GM18508 (cell line): Measurements from ENCODE around the gene SACS.

Source experiments
- ATAC-seq: cut with Tn5 transposase; IDR thresholded peaks from one replicate; pipeline ENCODE4 v1.9.1; 2021; ENCODE audit warnings: moderate number of reproducible peaks; ENCODE audit not compliant: insufficient read depth, unreplicated experiment

Gene SACS, protein sequence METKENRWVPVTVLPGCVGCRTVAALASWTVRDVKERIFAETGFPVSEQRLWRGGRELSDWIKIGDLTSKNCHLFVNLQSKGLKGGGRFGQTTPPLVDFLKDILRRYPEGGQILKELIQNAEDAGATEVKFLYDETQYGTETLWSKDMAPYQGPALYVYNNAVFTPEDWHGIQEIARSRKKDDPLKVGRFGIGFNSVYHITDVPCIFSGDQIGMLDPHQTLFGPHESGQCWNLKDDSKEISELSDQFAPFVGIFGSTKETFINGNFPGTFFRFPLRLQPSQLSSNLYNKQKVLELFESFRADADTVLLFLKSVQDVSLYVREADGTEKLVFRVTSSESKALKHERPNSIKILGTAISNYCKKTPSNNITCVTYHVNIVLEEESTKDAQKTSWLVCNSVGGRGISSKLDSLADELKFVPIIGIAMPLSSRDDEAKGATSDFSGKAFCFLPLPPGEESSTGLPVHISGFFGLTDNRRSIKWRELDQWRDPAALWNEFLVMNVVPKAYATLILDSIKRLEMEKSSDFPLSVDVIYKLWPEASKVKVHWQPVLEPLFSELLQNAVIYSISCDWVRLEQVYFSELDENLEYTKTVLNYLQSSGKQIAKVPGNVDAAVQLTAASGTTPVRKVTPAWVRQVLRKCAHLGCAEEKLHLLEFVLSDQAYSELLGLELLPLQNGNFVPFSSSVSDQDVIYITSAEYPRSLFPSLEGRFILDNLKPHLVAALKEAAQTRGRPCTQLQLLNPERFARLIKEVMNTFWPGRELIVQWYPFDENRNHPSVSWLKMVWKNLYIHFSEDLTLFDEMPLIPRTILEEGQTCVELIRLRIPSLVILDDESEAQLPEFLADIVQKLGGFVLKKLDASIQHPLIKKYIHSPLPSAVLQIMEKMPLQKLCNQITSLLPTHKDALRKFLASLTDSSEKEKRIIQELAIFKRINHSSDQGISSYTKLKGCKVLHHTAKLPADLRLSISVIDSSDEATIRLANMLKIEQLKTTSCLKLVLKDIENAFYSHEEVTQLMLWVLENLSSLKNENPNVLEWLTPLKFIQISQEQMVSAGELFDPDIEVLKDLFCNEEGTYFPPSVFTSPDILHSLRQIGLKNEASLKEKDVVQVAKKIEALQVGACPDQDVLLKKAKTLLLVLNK (N-terminal part only)

DNA sequence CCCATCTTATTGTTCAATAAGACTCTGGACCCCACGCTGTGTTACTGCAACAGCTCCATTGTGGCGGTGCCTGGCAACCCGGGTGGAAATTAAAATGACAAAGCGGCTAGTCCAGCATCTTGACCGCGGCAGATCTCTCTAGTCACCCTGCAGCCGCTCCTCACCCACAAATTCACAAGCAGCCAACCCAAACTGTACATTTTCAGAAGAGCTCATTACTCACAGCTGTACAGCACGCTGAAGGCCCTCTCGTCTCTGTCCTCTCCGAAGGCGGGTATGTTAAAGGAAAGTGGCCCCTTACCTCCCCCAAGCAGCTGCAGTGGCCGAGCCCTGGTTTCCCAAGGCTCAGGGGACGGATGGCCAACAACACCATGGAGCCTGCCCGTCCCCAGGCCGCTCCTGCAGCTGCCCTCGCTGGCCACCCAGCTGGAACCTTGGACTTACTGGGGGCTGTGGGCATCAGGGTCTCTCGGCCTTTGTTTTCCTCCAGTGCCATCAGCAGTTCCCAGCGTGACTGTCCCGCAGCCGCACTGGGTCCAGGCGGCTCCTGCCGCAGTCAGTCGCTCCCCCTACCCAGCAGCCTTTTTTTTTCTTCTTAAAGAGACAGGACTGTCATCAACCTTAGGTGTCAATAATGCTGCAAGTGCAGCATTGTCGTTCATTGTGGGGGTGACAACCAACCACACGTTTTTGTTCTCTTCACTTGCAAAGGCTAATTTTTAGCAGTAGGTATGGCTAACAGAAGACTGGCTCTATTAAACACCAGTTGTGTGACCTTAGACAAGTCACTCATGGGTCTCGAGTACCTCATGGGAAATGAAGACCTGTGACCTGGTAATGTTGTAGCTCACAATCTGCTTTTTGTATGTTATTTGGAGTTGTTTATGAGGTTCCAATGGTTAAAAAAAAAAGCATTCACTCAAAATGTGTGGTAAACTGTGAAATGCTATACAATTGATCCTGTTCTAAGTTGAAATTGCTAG, at the start of gene SACS:
Gene SACS, minus strand, starts transcription at position 532 of the 983 bp plus-strand sequence. CDS start 22,463 bp downstream, outside the sequence.
- no peak for ATAC-seq

- ATAC-seq = no peak
Measured at GRCh38 chr13:23480324-23480723, 46.8 kb upstream of the SACS start.

GRCh38 chr13:23477101-23477500, 43.6 kb upstream of the SACS start:
- no peak for ATAC-seq

- ATAC-seq = no peak
Measured at GRCh38 chr13:23473221-23473620, 39.7 kb upstream of the SACS start.

DNA sequence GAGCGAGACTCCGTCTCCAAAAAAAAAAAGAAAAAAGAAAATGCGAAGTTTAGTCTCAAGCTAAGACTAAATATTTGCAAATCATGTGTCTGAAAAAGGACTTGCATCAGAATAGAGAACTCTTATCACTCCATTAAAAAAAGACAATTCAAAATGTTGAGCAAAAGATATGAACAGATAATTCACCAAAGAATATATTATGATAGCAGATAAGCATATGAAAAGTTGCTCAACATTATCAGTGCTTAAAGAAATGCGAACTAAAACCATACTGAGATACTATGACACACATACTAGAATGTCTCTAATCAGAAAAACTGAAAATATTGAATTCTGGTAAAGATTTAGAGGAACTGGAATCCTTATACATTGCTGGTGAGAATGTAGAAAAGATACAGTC, 38.7 kb upstream of the SACS start:
- no peak for ATAC-seq

DNA sequence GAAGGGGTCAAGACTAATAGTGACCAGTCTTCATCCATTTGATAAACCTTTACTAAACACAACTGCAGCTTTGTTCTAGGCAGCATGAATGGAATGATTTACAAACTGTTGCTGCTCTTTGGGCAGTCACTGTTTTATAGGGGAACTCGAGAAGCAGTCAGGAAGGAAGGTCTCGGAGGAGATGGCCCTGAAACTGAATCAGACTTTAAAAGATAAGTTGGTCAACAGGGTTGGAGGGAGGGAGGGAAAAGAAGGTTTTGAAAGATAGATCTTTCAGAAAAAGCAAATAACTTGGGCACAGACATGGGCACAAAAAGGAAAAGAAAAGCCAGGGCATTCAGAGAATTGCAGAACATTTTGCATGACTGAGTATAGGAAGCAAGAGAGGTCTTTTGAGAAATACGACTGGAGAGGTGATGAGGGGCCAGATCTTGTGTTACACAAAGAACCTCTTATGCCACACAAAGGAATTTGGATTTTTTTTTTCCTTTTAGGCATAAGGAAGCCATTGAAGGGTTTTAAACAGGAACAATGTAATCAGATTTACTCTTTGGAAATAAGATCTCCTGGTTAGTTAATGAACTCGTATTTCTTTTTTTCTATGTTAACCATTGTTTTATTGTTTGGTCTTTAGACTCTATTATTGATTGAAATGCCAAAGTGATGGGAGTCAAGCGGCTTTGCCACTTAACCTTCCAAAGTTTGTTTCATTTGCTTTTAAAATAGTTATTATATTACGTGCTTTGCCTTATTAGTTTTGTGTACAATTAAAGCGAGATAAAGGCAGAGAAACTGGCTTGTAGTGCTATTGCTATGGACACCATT, 37.5 kb upstream of the SACS start:
- ATAC-seq = no peak

GRCh38 chr13:23469951-23470421, 36.5 kb upstream of the SACS start:
- ATAC-seq = no peak

- ATAC-seq = no peak
Measured at GRCh38 chr13:23468811-23469210, 35.3 kb upstream of the SACS start.

DNA sequence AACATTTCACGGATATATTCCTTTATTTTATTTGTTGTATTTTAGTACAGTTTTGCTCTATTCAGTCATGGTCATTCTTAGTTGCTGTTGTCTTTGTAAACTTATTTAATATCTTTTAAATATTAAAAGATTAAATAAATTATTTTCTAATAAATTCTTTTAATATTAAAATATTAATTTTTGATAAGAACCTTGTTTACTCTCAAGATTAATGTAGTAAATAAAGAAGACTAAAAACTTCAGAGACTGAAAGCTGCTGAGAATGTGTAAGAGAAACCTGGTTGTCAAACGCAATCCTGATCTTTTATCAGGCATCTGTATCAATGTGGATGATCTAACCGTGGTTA, 34.4 kb upstream of the SACS start:
- no peak for ATAC-seq

GRCh38 chr13:23467048-23467931, 33.8 kb upstream of the SACS start:
- ATAC-seq = no peak

GRCh38 chr13:23466144-23467002, 32.9 kb upstream of the SACS start:
- ATAC-seq = peak; percentile 76

DNA sequence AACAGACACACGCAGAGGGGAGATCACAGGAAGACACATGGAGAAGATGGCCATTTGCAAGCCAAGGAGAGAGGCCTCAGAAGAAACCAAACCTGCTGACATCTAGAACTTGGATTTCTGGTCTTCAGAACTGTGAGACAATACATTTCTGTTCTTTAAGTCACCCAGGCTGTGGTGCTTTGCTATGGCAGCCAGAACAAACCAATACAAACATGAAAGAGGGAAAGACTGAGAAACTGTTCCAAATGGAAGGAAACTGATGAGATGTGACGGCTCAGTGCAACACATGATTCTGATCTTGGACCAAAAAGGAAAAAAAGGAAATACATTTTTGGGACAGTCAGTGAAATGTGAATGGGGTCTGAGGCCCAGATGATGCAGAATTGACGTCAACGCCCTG, 30.2 kb upstream of the SACS start:
- no peak for ATAC-seq

GRCh38 chr13:23462815-23463559, 29.5 kb upstream of the SACS start:
- ATAC-seq = no peak

GRCh38 chr13:23461544-23461943, 28.0 kb upstream of the SACS start:
- no peak for ATAC-seq

GRCh38 chr13:23460921-23461320, 27.4 kb upstream of the SACS start:
- ATAC-seq = no peak

DNA sequence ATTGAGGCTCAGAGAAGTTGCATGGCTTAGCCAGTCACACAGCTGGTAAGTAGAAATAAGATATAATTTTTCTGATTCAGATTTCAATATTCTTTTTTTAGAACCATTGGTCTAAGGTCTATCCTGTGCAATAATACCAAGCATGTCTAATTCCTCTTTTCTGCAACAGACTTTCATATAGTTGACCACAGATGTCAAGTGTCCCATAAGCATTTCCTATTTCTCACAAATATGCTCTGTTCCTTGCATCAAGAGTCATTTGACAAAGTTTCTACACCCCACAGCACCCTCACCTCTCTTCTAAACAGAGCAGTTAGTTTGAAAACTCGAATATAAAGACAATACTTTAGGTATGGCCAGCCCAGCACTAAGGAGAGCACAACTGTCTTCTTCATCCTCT, 26.8 kb upstream of the SACS start:
- peak; percentile 77 for ATAC-seq
